Measurements from ENCODE around the gene ZNF831. TPM values are rescaled to one million over a fixed set of nuclear protein-coding genes. Genes with fewer than 3 reads are reported as not detected.
A peak's percentile ranks its signal among the peaks of the same experiment; 100 is the strongest.

The ZNF831 gene
- total RNA-seq, 2 experiments from 2014 or later: 7.0 to 8.6 TPM

DNA sequence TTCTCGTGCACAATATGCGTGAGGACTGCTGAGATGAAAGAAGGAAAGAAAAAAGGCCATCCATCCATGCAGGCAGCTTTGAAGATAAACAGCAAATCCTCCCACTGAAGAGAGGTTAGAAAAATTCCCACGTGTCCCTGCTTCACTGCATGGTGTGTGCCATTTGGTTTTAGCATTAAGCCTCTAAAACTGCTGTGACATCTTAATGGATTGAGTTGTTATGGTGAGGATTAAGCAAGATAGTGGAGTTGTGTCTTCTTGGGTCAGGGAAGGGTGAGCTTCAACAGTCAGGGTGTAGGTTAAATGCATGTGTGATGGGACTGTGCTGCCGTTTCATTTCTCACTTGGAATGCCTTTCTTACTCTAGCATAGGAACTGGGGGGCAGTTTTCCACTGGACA lies 50.5 kb downstream of the ZNF831 start:
- POLR2A ChIA-PET: interaction anchor here (0.5 kb wide), 1 partner anchor 11 kb away, joined by 3 read pairs; no protein-coding TSS in a partner anchor
- H3K27me3 Mint-ChIP-seq: no peaks in the 10 kb centered on the region
- peaks cover 16% of the 10 kb centered on the region for H3K36me3 Mint-ChIP-seq (ENCODE audit: low read depth)
- H3K9me3 Mint-ChIP-seq (ENCODE audit: low read depth): no peaks in the 10 kb centered on the region
- ATAC-seq (no peak), DNase-seq (no peak)
- intact Hi-C loops (cut with DNase I, micrococcal nuclease): no loop called here
- H3K4me1 Mint-ChIP-seq: no peaks in the 10 kb centered on the region
- no peak overlapping the region for H3K27ac Mint-ChIP-seq
- no peak overlapping the region for H3K4me3 Mint-ChIP-seq
- CTCF ChIA-PET: interaction anchor here (0.6 to 3.2 kb wide), 8 partner anchors 8 to 149 kb away, joined by 3 to 12 read pairs (median 4); no protein-coding TSS in a partner anchor

DNA sequence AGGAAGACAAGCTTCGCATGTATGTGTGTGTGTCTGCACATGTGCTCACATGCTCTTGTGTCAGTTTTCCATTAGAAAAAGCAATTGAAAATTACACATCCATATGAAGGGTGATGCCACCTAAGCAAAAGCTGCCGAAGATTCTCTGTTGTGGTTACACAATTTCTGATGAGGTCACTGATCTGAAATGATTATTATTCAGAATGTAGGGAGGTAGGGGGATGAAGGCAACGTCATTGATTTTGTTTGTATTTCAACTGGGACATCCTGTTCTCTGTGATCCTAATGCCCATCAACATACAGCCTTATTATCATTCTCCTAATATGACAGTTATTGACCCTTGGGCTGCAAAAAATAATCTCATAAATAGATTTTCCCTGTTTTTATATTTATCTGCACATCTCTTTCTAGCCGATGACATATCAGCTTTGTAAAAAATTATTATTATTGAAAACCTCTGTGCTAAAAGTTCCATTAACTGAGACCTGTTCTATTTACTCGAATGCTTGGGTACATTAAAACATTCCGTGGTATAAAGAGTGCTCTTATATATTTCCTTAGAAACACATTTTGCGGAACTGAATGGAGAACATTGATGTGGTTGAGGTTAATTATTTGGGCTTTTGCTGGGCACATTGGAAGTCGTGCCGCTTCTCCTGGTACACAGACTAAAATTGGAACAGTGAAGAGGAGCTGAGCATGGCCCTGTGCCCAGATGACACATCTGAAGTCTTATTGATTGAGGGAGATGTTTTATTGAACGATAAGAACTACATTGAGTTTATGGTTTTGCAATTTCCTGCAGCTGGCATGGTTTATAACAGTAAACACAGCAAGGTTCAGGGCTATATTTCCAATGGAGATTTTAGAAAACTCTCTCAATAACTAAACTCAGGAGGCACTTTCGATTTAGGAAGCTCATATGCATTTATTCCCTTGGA lies 51.3 kb downstream of the ZNF831 start:
- ATAC-seq (no peak), DNase-seq (no peak)
- Mint-ChIP-seq H3K27me3 (no peaks in the 10 kb centered on the region), H3K27ac (no peak overlapping the region), H3K4me3 (no peak overlapping the region), H3K4me1 (no peaks in the 10 kb centered on the region), H3K36me3 (ENCODE audit: low read depth) (peaks cover 16% of the 10 kb centered on the region), H3K9me3 (ENCODE audit: low read depth) (no peaks in the 10 kb centered on the region)
- intact Hi-C loops (cut with DNase I, micrococcal nuclease): no loop called here
- ChIA-PET CTCF (interaction anchor here (0.9 to 3.2 kb wide), 8 partner anchors 7 to 190 kb away, joined by 3 to 12 read pairs (median 4); no protein-coding TSS in a partner anchor), POLR2A (interaction anchor here (0.5 kb wide), 1 partner anchor 11 kb away, joined by 3 read pairs; no protein-coding TSS in a partner anchor)

DNA sequence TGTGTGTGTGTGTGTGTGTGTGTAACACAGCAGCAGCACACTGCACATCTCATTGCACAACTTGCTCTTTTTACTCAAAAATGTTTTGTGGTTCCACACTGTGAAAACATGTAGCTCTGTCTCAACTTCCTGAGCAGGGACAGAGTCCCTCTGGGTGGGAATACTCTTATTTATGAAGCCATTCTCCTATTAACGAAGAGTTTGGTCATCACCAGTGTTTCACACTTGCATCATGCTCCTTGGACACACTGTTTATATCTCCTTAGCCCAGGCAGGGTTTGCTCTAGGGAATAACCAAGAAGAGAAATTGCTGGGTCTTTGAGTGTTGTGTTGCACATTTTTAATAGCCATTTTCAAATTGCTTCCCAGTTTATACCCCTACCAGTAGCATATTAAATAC lies 53.6 kb downstream of the ZNF831 start:
- intact Hi-C loops (cut with DNase I, micrococcal nuclease): no loop called here
- ChIA-PET POLR2A (no interaction called here), CTCF (interaction anchor here (1.2 kb wide), 2 partner anchors 9 to 129 kb away, joined by 3 to 8 read pairs; no protein-coding TSS in a partner anchor)
- DNase-seq (no peak), ATAC-seq (no peak)
- Mint-ChIP-seq H3K4me1 (peaks cover 21% of the 10 kb centered on the region), H3K36me3 (ENCODE audit: low read depth) (peaks cover 19% of the 10 kb centered on the region), H3K9me3 (ENCODE audit: low read depth) (no peaks in the 10 kb centered on the region), H3K27ac (no peak overlapping the region), H3K27me3 (no peaks in the 10 kb centered on the region), H3K4me3 (no peak overlapping the region)

- no peak overlapping the region for H3K4me3 Mint-ChIP-seq
- H3K27me3 Mint-ChIP-seq: no peaks in the 10 kb centered on the region
- no peak for ATAC-seq
- H3K36me3 Mint-ChIP-seq (ENCODE audit: low read depth): peaks cover 17% of the 10 kb centered on the region
- intact Hi-C loops (cut with DNase I, micrococcal nuclease): no loop called here
- H3K9me3 Mint-ChIP-seq (ENCODE audit: low read depth): no peaks in the 10 kb centered on the region
- peaks cover 24% of the 10 kb centered on the region for H3K4me1 Mint-ChIP-seq
- ChIA-PET CTCF (interaction anchor here (1.2 kb wide), 2 partner anchors 9 to 130 kb away, joined by 3 to 8 read pairs; no protein-coding TSS in a partner anchor), POLR2A (no interaction called here)
- no peak for DNase-seq
- no peak overlapping the region for H3K27ac Mint-ChIP-seq
Observed at GRCh38 chr20:59217794-59218280, 54.2 kb downstream of the ZNF831 start.

- Mint-ChIP-seq H3K9me3 (ENCODE audit: low read depth) (no peaks in the 10 kb centered on the region), H3K4me1 (peaks cover 31% of the 10 kb centered on the region), H3K36me3 (ENCODE audit: low read depth) (peaks cover 12% of the 10 kb centered on the region), H3K27ac (no peak overlapping the region), H3K4me3 (no peak overlapping the region), H3K27me3 (no peaks in the 10 kb centered on the region)
- intact Hi-C loops (cut with DNase I, micrococcal nuclease): no loop called here
- ATAC-seq: no peak
- DNase-seq: no peak
- ChIA-PET POLR2A (no interaction called here), CTCF (no interaction called here)
Observed at GRCh38 chr20:59219211-59219610, 55.6 kb downstream of the ZNF831 start.

- H3K27me3 Mint-ChIP-seq: no peaks in the 10 kb centered on the region
- ChIA-PET POLR2A (no interaction called here), CTCF (no interaction called here)
- peaks cover 7% of the 10 kb centered on the region for H3K36me3 Mint-ChIP-seq (ENCODE audit: low read depth)
- intact Hi-C loops (cut with DNase I, micrococcal nuclease): loop anchor here in 1 of 2 experiments (5.0 kb wide), 1 partner anchor 328 kb away; no protein-coding TSS in a partner anchor
- H3K4me1 Mint-ChIP-seq: peaks cover 31% of the 10 kb centered on the region
- DNase-seq: no peak
- ATAC-seq: no peak
- no peak overlapping the region for H3K27ac Mint-ChIP-seq
- H3K4me3 Mint-ChIP-seq: no peak overlapping the region
- H3K9me3 Mint-ChIP-seq (ENCODE audit: low read depth): no peaks in the 10 kb centered on the region
Observed at GRCh38 chr20:59220161-59220560, 56.5 kb downstream of the ZNF831 start.

GRCh38 chr20:59221049-59221706 lies 57.6 kb downstream of the ZNF831 start:
- DNase-seq (no peak), ATAC-seq (no peak)
- peak overlapping the region; percentile 65 for H3K4me3 Mint-ChIP-seq
- H3K36me3 Mint-ChIP-seq (ENCODE audit: low read depth): peaks cover 7% of the 10 kb centered on the region
- H3K27ac Mint-ChIP-seq: no peak overlapping the region
- ChIA-PET CTCF (interaction anchor here (0.6 to 4.4 kb wide), 24 partner anchors 8 to 740 kb away, joined by 3 to 36 read pairs (median 4); partner anchors contain the start of gene ATP5F1E), POLR2A (no interaction called here)
- H3K4me1 Mint-ChIP-seq: peaks cover 31% of the 10 kb centered on the region
- H3K27me3 Mint-ChIP-seq: no peaks in the 10 kb centered on the region
- no peaks in the 10 kb centered on the region for H3K9me3 Mint-ChIP-seq (ENCODE audit: low read depth)
- intact Hi-C loops (cut with DNase I, micrococcal nuclease): loop anchor here in 1 of 2 experiments (5.0 kb wide), 1 partner anchor 329 kb away; no protein-coding TSS in a partner anchor

DNA sequence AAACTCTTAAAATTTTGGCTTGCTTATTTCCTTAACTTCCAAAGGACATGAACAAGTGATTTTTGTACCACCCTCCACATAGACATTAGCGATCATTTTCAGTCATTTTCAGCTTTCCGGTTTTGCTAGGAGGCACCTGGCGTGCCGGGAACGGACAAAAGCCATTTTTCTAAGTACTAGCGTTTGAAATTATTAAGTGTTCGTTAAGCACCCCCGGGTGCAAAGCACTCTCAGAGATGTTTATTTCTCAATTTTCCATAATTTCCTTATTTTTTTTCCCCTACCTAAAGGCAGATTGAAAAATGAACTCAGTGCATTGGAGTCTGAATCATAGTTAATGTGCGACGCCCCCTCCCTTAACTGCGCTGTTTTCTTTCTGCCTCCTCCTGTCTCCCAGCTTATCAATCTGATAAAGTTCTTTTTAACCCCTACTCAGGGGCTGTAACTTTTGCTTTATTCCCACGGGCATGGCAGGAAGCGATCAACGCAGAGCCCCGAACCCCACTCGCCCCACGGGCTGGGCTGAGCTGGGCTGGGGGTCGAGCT lies 58.2 kb downstream of the ZNF831 start:
- Mint-ChIP-seq H3K9me3 (ENCODE audit: low read depth) (no peaks in the 10 kb centered on the region), H3K27me3 (no peaks in the 10 kb centered on the region), H3K27ac (peak overlapping the region; percentile 38), H3K4me1 (peaks cover 31% of the 10 kb centered on the region), H3K4me3 (peak overlapping the region; percentile 65), H3K36me3 (ENCODE audit: low read depth) (peaks cover 3% of the 10 kb centered on the region)
- ATAC-seq (peak; percentile 8), DNase-seq (no peak)
- intact Hi-C loops (cut with DNase I, micrococcal nuclease): loop anchor here (1.0 to 5.0 kb wide), 6 partner anchors 133 to 571 kb away; partner anchors contain the start of gene ATP5F1E (in 1 of the 2)
- ChIA-PET CTCF (interaction anchor here (0.6 to 4.4 kb wide), 33 partner anchors 8 to 740 kb away, joined by 3 to 36 read pairs (median 3); partner anchors contain the start of gene ATP5F1E), POLR2A (interaction anchor here (0.6 to 1.4 kb wide), 2 partner anchors 99 to 190 kb away, joined by 4 read pairs; no protein-coding TSS in a partner anchor)

- peak overlapping the region; percentile 81 for H3K27ac Mint-ChIP-seq
- peaks cover 31% of the 10 kb centered on the region for H3K4me1 Mint-ChIP-seq
- intact Hi-C loops (cut with DNase I, micrococcal nuclease): loop anchor here (1.0 to 5.0 kb wide), 6 partner anchors 134 to 572 kb away; partner anchors contain the start of gene ATP5F1E (in 1 of the 2)
- peak; percentile 91 for DNase-seq
- no peaks in the 10 kb centered on the region for H3K27me3 Mint-ChIP-seq
- peak overlapping the region; percentile 65 for H3K4me3 Mint-ChIP-seq
- POLR2A ChIA-PET: interaction anchor here (0.6 to 1.4 kb wide), 4 partner anchors 24 to 191 kb away, joined by 3 to 4 read pairs (median 4); partner anchors contain the start of gene ATP5F1E
- peak; percentile 95 for ATAC-seq
- CTCF ChIA-PET: interaction anchor here (0.7 to 4.4 kb wide), 31 partner anchors 9 to 741 kb away, joined by 3 to 36 read pairs (median 3); partner anchors contain the start of gene ATP5F1E
- peaks cover 3% of the 10 kb centered on the region for H3K36me3 Mint-ChIP-seq (ENCODE audit: low read depth)
- H3K9me3 Mint-ChIP-seq (ENCODE audit: low read depth): no peaks in the 10 kb centered on the region
Observed at GRCh38 chr20:59222253-59223181, 58.9 kb downstream of the ZNF831 start.

DNA sequence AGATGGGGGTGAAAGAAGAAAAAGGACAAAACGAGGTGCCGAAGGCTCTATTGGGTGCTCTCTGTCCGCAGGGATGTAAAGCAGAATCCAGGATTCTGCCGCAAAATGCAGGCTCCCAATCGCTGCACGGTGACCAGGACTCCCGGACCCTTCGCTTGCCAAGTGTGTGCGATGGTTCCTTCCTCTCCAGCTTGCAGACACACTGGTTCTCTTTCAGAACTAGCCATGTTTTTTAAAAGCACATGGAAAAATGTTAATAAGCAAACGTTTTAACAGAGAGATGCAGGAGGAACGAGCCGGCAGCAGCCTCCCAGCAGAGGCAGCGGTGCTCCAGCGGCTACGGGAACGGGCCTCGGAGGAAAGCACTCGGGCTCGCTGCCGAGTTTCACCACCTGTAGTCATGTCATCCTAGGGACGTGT lies 59.6 kb downstream of the ZNF831 start:
- H3K4me3 Mint-ChIP-seq: peak overlapping the region; percentile 65
- no peaks in the 10 kb centered on the region for H3K9me3 Mint-ChIP-seq (ENCODE audit: low read depth)
- H3K36me3 Mint-ChIP-seq (ENCODE audit: low read depth): peaks cover 5% of the 10 kb centered on the region
- H3K27ac Mint-ChIP-seq: no peak overlapping the region
- H3K27me3 Mint-ChIP-seq: no peaks in the 10 kb centered on the region
- DNase-seq (no peak), ATAC-seq (no peak)
- ChIA-PET CTCF (interaction anchor here (0.7 to 4.4 kb wide), 11 partner anchors 10 to 360 kb away, joined by 3 to 36 read pairs (median 3); no protein-coding TSS in a partner anchor), POLR2A (interaction anchor here (0.6 to 1.4 kb wide), 3 partner anchors 25 to 191 kb away, joined by 3 to 4 read pairs (median 4); partner anchors contain the start of gene ATP5F1E)
- H3K4me1 Mint-ChIP-seq: peaks cover 31% of the 10 kb centered on the region
- intact Hi-C loops (cut with DNase I, micrococcal nuclease): loop anchor here in 1 of 2 experiments (5.0 kb wide), 1 partner anchor 331 kb away; no protein-coding TSS in a partner anchor
